H1 (cell line): ENCODE data around the gene CCDC82. TPM values are rescaled to one million over a fixed set of nuclear protein-coding genes. Genes with fewer than 3 reads are reported as not detected.

Experiments used
- CTCF ChIA-PET: fragments of 300-600 bp; sonication (Branson Sonifier 250); formaldehyde crosslinking; loops from one replicate; lab custom pipeline; 2021; ENCODE audit not compliant: partially characterized antibody; lab: Charles Lee
- POLR2A ChIA-PET: fragments of 300-600 bp; sonication (Branson Sonifier 250); formaldehyde crosslinking; loops from one replicate; lab custom pipeline; 2021; ENCODE audit warnings: inconsistent platforms; ENCODE audit not compliant: partially characterized antibody; lab: Charles Lee
- DNase-seq, 2 experiments: peaks; one replicate each; pipeline versions ENCODE4 v3.0.0 to v3.0.0-alpha.2; 2010 to 2022; ENCODE audit warnings: low spot score in 2 of 2, low read depth in 1 of 2, mixed read lengths in 1 of 2
- FAIRE-seq: peaks from 2 replicates; lab custom pipeline; 2011; peaks lifted over from hg19 to GRCh38; lab: Jason Lieb, UNC
- H2AFZ ChIP-seq: 2 replicates; pipeline ENCODE4 v1.8.1; 2012; ENCODE audit warnings: low read length, inconsistent platforms
- H2AK5ac ChIP-seq: 2 replicates; pipeline ENCODE4 v1.6.1; 2013; ENCODE audit warnings: low read depth, low read length
- H2BK120ac ChIP-seq: replicated peaks from 2 replicates; pipeline ENCODE3; 2013; ENCODE audit warnings: low read depth, low read length, inconsistent platforms
- H2BK12ac ChIP-seq: 2 replicates; pipeline ENCODE4 v1.6.1; 2013; ENCODE audit warnings: low read depth, low read length
- H2BK15ac ChIP-seq: 2 replicates; pipeline ENCODE4 v1.6.1; 2013; ENCODE audit warnings: low read length
- H2BK20ac ChIP-seq: 2 replicates; pipeline ENCODE4 v1.6.1; 2013; ENCODE audit warnings: low read length
- H2BK5ac ChIP-seq: 2 replicates; pipeline ENCODE4 v1.6.1; 2013; ENCODE audit warnings: low read depth, low read length
- H3K14ac ChIP-seq: 2 replicates; pipeline ENCODE4 v1.6.1; 2013; ENCODE audit warnings: inconsistent platforms; ENCODE audit not compliant: insufficient read length
- H3K18ac ChIP-seq: 2 replicates; pipeline ENCODE4 v1.6.1; 2013; ENCODE audit warnings: low read length; ENCODE audit errors: extremely low read depth
- H3K23ac ChIP-seq: 2 replicates; pipeline ENCODE4 v1.6.1; 2013; ENCODE audit warnings: inconsistent platforms; ENCODE audit not compliant: insufficient read length
- H3K23me2 ChIP-seq: 2 replicates; pipeline ENCODE4 v1.6.1; 2013; ENCODE audit warnings: low read depth, low read length
- H3K27ac ChIP-seq: 2 replicates; pipeline ENCODE4 v1.6.1; 2011; ENCODE audit warnings: low read depth, low read length, inconsistent platforms
- H3K27me3 ChIP-seq, 4 experiments: replicated peaks in 1 of 4; 1 replicate in 1 of 4; 2 replicates in 3 of 4; pipeline versions ENCODE4 v1.6.1 to v1.8.1; 2011 to 2013; ENCODE audit warnings: low read length in 3 of 4, mild to moderate bottlenecking in 3 of 4, inconsistent platforms in 2 of 4, mixed read lengths in 2 of 4, moderate library complexity in 1 of 4; ENCODE audit not compliant: control insufficient read depth in 3 of 4, insufficient read depth in 3 of 4; ENCODE audit errors: extremely low read depth in 1 of 4
- H3K36me3 ChIP-seq, 4 experiments: 2 replicates each; pipeline versions ENCODE4 v1.6.1 to v1.8.1; 2011 to 2013; ENCODE audit warnings: mild to moderate bottlenecking in 4 of 4, low read length in 3 of 4, moderate library complexity in 2 of 4, control low read depth in 1 of 4, inconsistent platforms in 1 of 4; ENCODE audit not compliant: insufficient read depth in 4 of 4, control insufficient read depth in 2 of 4
- H3K4ac ChIP-seq: replicated peaks from 2 replicates; pipeline ENCODE3; 2013; ENCODE audit warnings: low read length, low read depth, mixed read lengths, inconsistent platforms; ENCODE audit not compliant: insufficient read length
- H3K4me1 ChIP-seq, 4 experiments: replicated peaks in 1 of 4; 1 replicate in 1 of 4; 2 replicates in 3 of 4; pipeline versions ENCODE4 v1.6.1 to v1.8.1; 2011 to 2013; ENCODE audit warnings: low read length in 3 of 4, inconsistent platforms in 2 of 4, mixed read lengths in 1 of 4; ENCODE audit not compliant: insufficient read depth in 4 of 4, control insufficient read depth in 3 of 4
- H3K4me2 ChIP-seq, 2 experiments: 2 replicates each; pipeline versions ENCODE4 v1.6.1 to v1.8.1; 2011 to 2013; ENCODE audit warnings: low read depth in 2 of 2, low read length in 2 of 2, control low read depth in 1 of 2, inconsistent platforms in 1 of 2, mild to moderate bottlenecking in 1 of 2; ENCODE audit not compliant: insufficient read depth in 1 of 2
- H3K4me3 ChIP-seq, 4 experiments: fragments of 200-600, 300-600 bp in 1 of 4; sonication (generic), shearing (Covaris generic), sonication (Bioruptor Twin) in 1 of 4; 2 replicates each; pipeline versions ENCODE4 v1.5.1 to v1.8.1; 2011 to 2016; ENCODE audit warnings: low read length in 4 of 4, low read depth in 3 of 4, control low read depth in 2 of 4, inconsistent platforms in 2 of 4, mild to moderate bottlenecking in 2 of 4, mixed read lengths in 1 of 4, moderate library complexity in 1 of 4; ENCODE audit not compliant: insufficient read depth in 2 of 4; ENCODE audit errors: extremely low read depth in 1 of 4
- H3K56ac ChIP-seq: replicated peaks from 2 replicates; pipeline ENCODE3; 2013; ENCODE audit warnings: low read depth, mild to moderate bottlenecking, mixed read lengths, low read length, inconsistent platforms; ENCODE audit not compliant: insufficient read length
- H3K79me1 ChIP-seq: 2 replicates; pipeline ENCODE4 v1.6.1; 2013; ENCODE audit warnings: low read depth, low read length, control low read depth
- H3K79me2 ChIP-seq, 2 experiments: 2 replicates each; pipeline versions ENCODE4 v1.6.1 to v1.8.1; 2012 to 2013; ENCODE audit warnings: low read length in 2 of 2, mild to moderate bottlenecking in 2 of 2, inconsistent platforms in 1 of 2; ENCODE audit not compliant: insufficient read depth in 2 of 2, control insufficient read depth in 1 of 2
- H3K9ac ChIP-seq, 4 experiments: replicated peaks in 1 of 4; 1 replicate in 1 of 4; 2 replicates in 3 of 4; pipeline versions ENCODE4 v1.6.1 to v1.8.1; 2011 to 2013; ENCODE audit warnings: low read depth in 3 of 4, low read length in 3 of 4, control low read depth in 2 of 4, mild to moderate bottlenecking in 2 of 4, moderate library complexity in 2 of 4, inconsistent platforms in 1 of 4; ENCODE audit errors: extremely low read depth in 1 of 4
- H3K9me3 ChIP-seq, 2 experiments: 2 replicates each; pipeline versions ENCODE4 v1.6.1 to v1.8.1; 2012 to 2013; ENCODE audit warnings: mild to moderate bottlenecking in 2 of 2, moderate library complexity in 2 of 2, control low read depth in 1 of 2, inconsistent platforms in 1 of 2, low read depth in 1 of 2, low read length in 1 of 2, mixed read lengths in 1 of 2; ENCODE audit not compliant: insufficient read depth in 2 of 2
- H4K20me1 ChIP-seq, 2 experiments: replicated peaks in 1 of 2; 2 replicates each; pipeline versions ENCODE3 to v1.8.1; 2011 to 2013; ENCODE audit warnings: inconsistent platforms in 2 of 2, low read length in 2 of 2, mild to moderate bottlenecking in 1 of 2; ENCODE audit not compliant: insufficient read depth in 2 of 2, control insufficient read depth in 1 of 2
- H4K5ac ChIP-seq: 2 replicates; pipeline ENCODE4 v1.6.1; 2013; ENCODE audit warnings: low read length, low read depth, mixed read lengths, inconsistent platforms; ENCODE audit not compliant: insufficient read length
- H4K8ac ChIP-seq: 2 replicates; pipeline ENCODE4 v1.8.0; 2013; ENCODE audit warnings: mild to moderate bottlenecking, moderate library complexity, low read length, inconsistent platforms; ENCODE audit not compliant: insufficient read depth; ENCODE audit errors: extremely low read depth
- H4K91ac ChIP-seq: replicated peaks from 2 replicates; pipeline ENCODE3; 2013; ENCODE audit warnings: low read length, mixed read lengths, inconsistent platforms; ENCODE audit not compliant: insufficient read length
- BCL11A ChIP-seq, 2 experiments: IDR thresholded peaks; one replicate each; pipeline ENCODE4 v1.6.1; 2011; ENCODE audit warnings: low read depth in 2 of 2, low read length in 2 of 2, mild to moderate bottlenecking in 2 of 2
- BRCA1 ChIP-seq: IDR thresholded peaks from 2 replicates; pipeline ENCODE4 v1.6.1; 2012; ENCODE audit warnings: low read depth, low read length, improper control_type of control experiment
- HDAC2 ChIP-seq, 2 experiments: fragments of 300-600 bp in 1 of 2; sonication (generic) in 1 of 2; IDR thresholded peaks; 2 replicates each; pipeline ENCODE4 v1.6.1; 2011 to 2012; ENCODE audit warnings: low read depth in 2 of 2, low read length in 2 of 2, mild to moderate bottlenecking in 2 of 2, moderate library complexity in 2 of 2, borderline replicate concordance in 1 of 2, inconsistent platforms in 1 of 2
- HDAC6 ChIP-seq: IDR thresholded peaks from one replicate; pipeline ENCODE4 v1.7.1; 2012; ENCODE audit warnings: low read depth, mild to moderate bottlenecking, inconsistent platforms, low read length, moderate library complexity
- KDM5A ChIP-seq: fragments of 200-600 bp; IDR thresholded peaks from 2 replicates; pipeline ENCODE4 v1.7.1; 2012; ENCODE audit warnings: mild to moderate bottlenecking, low read length, inconsistent platforms, mixed read lengths
- MAX ChIP-seq: IDR thresholded peaks from 2 replicates; pipeline ENCODE4 v1.6.1; 2012; ENCODE audit warnings: inconsistent platforms
- POLR2AphosphoS5 ChIP-seq: IDR thresholded peaks from 2 replicates; pipeline ENCODE4 v1.6.1; 2011; ENCODE audit warnings: low read depth, low read length
- USF2 ChIP-seq: IDR thresholded peaks from 2 replicates; pipeline ENCODE4 v1.6.1; 2011; ENCODE audit warnings: low read length, improper control_type of control experiment
- whole genome bisulfite sequencing, 2 experiments: shearing (Covaris generic) in 1 of 2; methylation state at CpG; one replicate each; pipeline versions ENCODE4 v1.1.6 to v1.1.7; 2013 to 2015; ENCODE audit warnings: low lambda C conversion rate in 2 of 2, mixed read lengths in 2 of 2, inconsistent platforms in 1 of 2, low coverage in 1 of 2, missing lambda C conversion rate in 1 of 2; ENCODE audit not compliant: insufficient replicate concordance in 2 of 2, insufficient coverage in 1 of 2, insufficient read length in 1 of 2; ENCODE audit errors: extremely low coverage in 1 of 2, missing lambda C conversion rate in 1 of 2; 5-methylcytosine and 5-hydroxymethylcytosine counted together
- polyA plus RNA-seq, 7 experiments: library from polyadenylated mRNA; depleted of rRNA in 3 of 7; stranded (reverse) in 5 of 7; unstranded in 2 of 7; fragments of >200 nt in 5 of 7; fragments of 200-250 nt in 2 of 7; gene quantifications; 1 replicate in 5 of 7; 2 replicates in 1 of 7; 4 replicates in 1 of 7; pipeline versions ENCODE4 v1.2.1 to v1.2.3, GENCODE V29; 2011 to 2013; ENCODE audit warnings: missing spikeins in 2 of 7, mixed read lengths in 2 of 7
- total RNA-seq: library from RNA; stranded (reverse); fragmentation: NEBNext Ultra II Directional; extraction: Animal tissue kit (Norgen Biotek cat#: 25700); gene quantifications from 2 replicates; pipeline ENCODE4 v1.2.1, GENCODE V29; 2021

CCDC82 gene
- total and polyA plus RNA-seq, 2 of the 8 experiments (the other 6 are each of a cell fraction or from before 2014, with no cell fraction given), result 6.0 to 15.2 TPM

- no peak overlapping the region for H4K8ac ChIP-seq
- H3K9me3 ChIP-seq, result no peaks in the 10 kb centered on the region
- H3K79me1 ChIP-seq, result no peaks in the 10 kb centered on the region; the same call in 1 of the 2 replicates
- H3K18ac ChIP-seq, result no peak overlapping the region
- POLR2A ChIA-PET, result no interaction called here
- no peak overlapping the region for H4K91ac ChIP-seq
- H3K79me2 ChIP-seq, result no peaks in the 10 kb centered on the region
- no peaks in the 10 kb centered on the region for H3K23me2 ChIP-seq
- no peak for FAIRE-seq
- no peaks in the 10 kb centered on the region for H3K27me3 ChIP-seq
- H2AFZ ChIP-seq, result no peak overlapping the region
- H4K5ac ChIP-seq, result no peak overlapping the region
- H2BK120ac ChIP-seq, result no peak overlapping the region
- H3K4me3 ChIP-seq, result no peak overlapping the region
- no peak overlapping the region for H2BK20ac ChIP-seq
- no peaks in the 10 kb centered on the region for H4K20me1 ChIP-seq
- H3K56ac ChIP-seq, result no peak overlapping the region
- H3K27ac ChIP-seq, result no peak overlapping the region
- DNase-seq, result no peak
- TF ChIP-seq HDAC6 (no peak), KDM5A (no peak), MAX (no peak), BCL11A (IDR thresholded peaks at IDR 0.05; ENCODE audit: low read depth in 2 of 2, low read length in 2 of 2) (no peak), BRCA1 (no peak), POLR2AphosphoS5 (no peak), HDAC2 (IDR thresholded peaks at IDR 0.05; ENCODE audit: borderline replicate concordance in 1 of 2, low read depth in 2 of 2, low read length in 2 of 2) (no peak), USF2 (no peak)
- H3K14ac ChIP-seq, result no peak overlapping the region
- no peak overlapping the region for H3K4me2 ChIP-seq
- CTCF ChIA-PET, result interaction anchor here (0.7 to 0.9 kb wide), 3 partner anchors 28 to 34 kb away, joined by 3 to 4 read pairs (median 3); partner anchors contain the start of gene MAML2
- no peak overlapping the region for H2BK15ac ChIP-seq
- no peak overlapping the region for H3K23ac ChIP-seq
- H2AK5ac ChIP-seq, result no peak overlapping the region
- no peak overlapping the region for H3K4ac ChIP-seq
- 93% methylated on average over 4 of the region's 4 CpGs; no CpG with 5 or more reads in 1 of the 2 experiments for WGBS, 2 experiments
- peaks cover 0 to 12% (median 4%) of the 10 kb centered on the region in 4 experiments; a peak in 2 of 7 replicates for H3K4me1 ChIP-seq
- H3K36me3 ChIP-seq, result no peaks in the 10 kb centered on the region
- H2BK12ac ChIP-seq, result no peak overlapping the region
- H3K9ac ChIP-seq, result no peak overlapping the region
- H2BK5ac ChIP-seq, result no peak overlapping the region
Measured at GRCh38 chr11:96314326-96315020, 75.2 kb downstream of the CCDC82 start.
